Lower lobe of right lung (tissue), 2 donors: Measurements from ENCODE around the gene FAR2. TPM values are rescaled to one million over a fixed set of nuclear protein-coding genes. Genes with fewer than 3 reads are reported as not detected.

Experiments
- ATAC-seq, 2 donors: fragments of 200-7000 bp; cut with Tn5 transposase; one replicate each; pipeline ENCODE4 v1.9.1; 2020 to 2022; ENCODE audit warnings: mild to moderate bottlenecking in 2 of 2, moderate library complexity in 2 of 2
- DNase-seq: peaks from one replicate; pipeline ENCODE4 v3.0.0-alpha.2; 2020
- H3K27ac ChIP-seq: fragments of 200-600 bp; one replicate; pipeline ENCODE4 v1.8.0; 2022
- H3K27me3 ChIP-seq: fragments of 200-600 bp; one replicate; pipeline ENCODE4 v1.8.0; 2022; ENCODE audit warnings: low read depth
- H3K36me3 ChIP-seq: fragments of 200-600 bp; one replicate; pipeline ENCODE4 v1.8.0; 2022; ENCODE audit warnings: mild to moderate bottlenecking
- H3K4me1 ChIP-seq: fragments of 200-600 bp; one replicate; pipeline ENCODE4 v1.8.0; 2022
- H3K4me3 ChIP-seq: fragments of 200-600 bp; one replicate; pipeline ENCODE4 v1.8.0; 2022; ENCODE audit warnings: mild to moderate bottlenecking
- H3K9me3 ChIP-seq: fragments of 200-600 bp; one replicate; pipeline ENCODE4 v1.8.0; 2022
- intact Hi-C: fragments of 100-400 bp; cut with DNase I; formaldehyde crosslinking; loops from one replicate; pipeline ENCODE4 v1.11.0; 2022
- total RNA-seq: library from RNA; stranded (reverse); fragmentation: NEBNext Ultra II Directional; extraction: Animal tissue kit (Norgen Biotek cat#: 25700); gene quantifications from one replicate; pipeline ENCODE4 v1.2.1, GENCODE V29; 2021
- TF ChIP-seq, protein P1 (sequence below): fragments of 200-600 bp; IDR thresholded peaks from one replicate; pipeline ENCODE4 v1.8.0; 2022; ENCODE audit warnings: antibody characterized with exemption, mild to moderate bottlenecking
- donor health status: DM: no; HTN: yes; CAD: no; lungs with severe emphysema.

FAR2 gene
- total RNA-seq, 1 donor from 2014 or later: 23.7 TPM

DNA sequence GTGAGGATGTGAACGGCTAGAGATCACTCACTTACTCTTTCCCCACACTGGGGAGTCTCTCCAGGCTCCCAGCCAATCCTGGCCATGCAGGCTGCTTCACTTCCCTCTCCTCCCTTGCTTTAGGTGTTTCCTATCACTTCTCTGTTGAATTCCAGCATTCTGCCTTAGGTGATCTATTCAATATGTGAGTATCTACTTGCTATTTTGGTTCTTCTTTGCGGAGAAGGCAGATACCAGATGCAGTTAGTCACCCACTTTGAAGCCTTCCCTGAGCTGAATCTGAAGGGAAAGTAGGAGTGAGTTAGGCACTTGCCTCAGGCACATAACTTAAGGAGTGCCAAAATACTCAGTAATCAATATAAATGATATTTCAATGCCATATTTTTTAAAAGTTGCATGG, 36.0 kb upstream of the FAR2 start:
- Histone ChIP-seq H3K27me3 (no peaks in the 10 kb centered on the region), H3K4me3 (no peak overlapping the region), H3K36me3 (no peaks in the 10 kb centered on the region), H3K27ac (no peak overlapping the region), H3K9me3 (no peaks in the 10 kb centered on the region), H3K4me1 (no peaks in the 10 kb centered on the region)
- TF ChIP-seq, protein P1, sequence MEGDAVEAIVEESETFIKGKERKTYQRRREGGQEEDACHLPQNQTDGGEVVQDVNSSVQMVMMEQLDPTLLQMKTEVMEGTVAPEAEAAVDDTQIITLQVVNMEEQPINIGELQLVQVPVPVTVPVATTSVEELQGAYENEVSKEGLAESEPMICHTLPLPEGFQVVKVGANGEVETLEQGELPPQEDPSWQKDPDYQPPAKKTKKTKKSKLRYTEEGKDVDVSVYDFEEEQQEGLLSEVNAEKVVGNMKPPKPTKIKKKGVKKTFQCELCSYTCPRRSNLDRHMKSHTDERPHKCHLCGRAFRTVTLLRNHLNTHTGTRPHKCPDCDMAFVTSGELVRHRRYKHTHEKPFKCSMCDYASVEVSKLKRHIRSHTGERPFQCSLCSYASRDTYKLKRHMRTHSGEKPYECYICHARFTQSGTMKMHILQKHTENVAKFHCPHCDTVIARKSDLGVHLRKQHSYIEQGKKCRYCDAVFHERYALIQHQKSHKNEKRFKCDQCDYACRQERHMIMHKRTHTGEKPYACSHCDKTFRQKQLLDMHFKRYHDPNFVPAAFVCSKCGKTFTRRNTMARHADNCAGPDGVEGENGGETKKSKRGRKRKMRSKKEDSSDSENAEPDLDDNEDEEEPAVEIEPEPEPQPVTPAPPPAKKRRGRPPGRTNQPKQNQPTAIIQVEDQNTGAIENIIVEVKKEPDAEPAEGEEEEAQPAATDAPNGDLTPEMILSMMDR: no peak
- DNase-seq: no peak
- intact Hi-C loops: no loop called here
- no peak for ATAC-seq

DNA sequence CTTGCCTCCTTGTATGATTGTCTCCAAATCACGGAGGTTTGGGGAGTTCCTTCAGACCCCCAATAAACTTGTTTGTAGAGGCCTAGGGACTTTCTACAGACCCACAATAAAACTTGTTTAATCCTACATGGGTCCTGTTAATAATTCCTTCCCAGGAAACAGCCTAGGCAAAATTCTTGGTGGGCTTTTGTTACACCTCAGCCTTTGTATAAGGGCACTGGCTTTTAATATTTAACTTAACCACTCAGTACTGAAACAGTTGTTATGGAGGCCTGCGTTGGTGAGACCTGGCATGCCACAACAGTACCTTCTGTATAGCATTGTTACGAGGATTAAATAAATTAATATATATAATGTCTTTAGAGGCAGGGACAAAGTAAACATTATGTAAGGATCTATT, 32.7 kb upstream of the FAR2 start:
- Histone ChIP-seq H3K27me3 (no peaks in the 10 kb centered on the region), H3K27ac (no peak overlapping the region), H3K4me3 (no peak overlapping the region), H3K36me3 (no peaks in the 10 kb centered on the region), H3K9me3 (no peaks in the 10 kb centered on the region), H3K4me1 (no peaks in the 10 kb centered on the region)
- intact Hi-C loops: no loop called here
- TF ChIP-seq, protein P1: no peak
- no peak for ATAC-seq
- no peak for DNase-seq

DNA sequence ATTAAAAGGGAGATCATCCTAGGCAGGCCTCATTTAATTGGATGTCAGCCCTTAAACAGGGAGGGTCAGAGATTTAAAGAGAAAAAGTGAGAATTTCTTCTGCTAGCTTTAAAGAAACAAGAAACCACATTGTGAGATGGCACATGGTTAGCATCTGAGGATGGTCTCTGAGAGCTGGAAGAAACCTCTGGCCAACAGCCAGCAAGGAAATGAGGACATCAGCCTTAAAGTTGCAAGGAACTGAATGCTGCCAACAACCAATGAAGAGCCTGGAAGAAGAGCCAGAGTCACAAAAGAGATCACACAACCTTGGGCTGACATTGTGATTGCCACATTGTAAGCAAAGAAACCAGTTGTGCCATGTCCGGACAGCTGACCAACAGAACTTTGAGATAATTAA, 17.5 kb upstream of the FAR2 start:
- intact Hi-C loops: no loop called here
- Histone ChIP-seq H3K9me3 (no peaks in the 10 kb centered on the region), H3K4me1 (no peaks in the 10 kb centered on the region), H3K27me3 (no peaks in the 10 kb centered on the region), H3K27ac (no peak overlapping the region), H3K4me3 (no peak overlapping the region), H3K36me3 (no peaks in the 10 kb centered on the region)
- DNase-seq (no peak), ATAC-seq (no peak)
- TF ChIP-seq, protein P1: no peak

DNA sequence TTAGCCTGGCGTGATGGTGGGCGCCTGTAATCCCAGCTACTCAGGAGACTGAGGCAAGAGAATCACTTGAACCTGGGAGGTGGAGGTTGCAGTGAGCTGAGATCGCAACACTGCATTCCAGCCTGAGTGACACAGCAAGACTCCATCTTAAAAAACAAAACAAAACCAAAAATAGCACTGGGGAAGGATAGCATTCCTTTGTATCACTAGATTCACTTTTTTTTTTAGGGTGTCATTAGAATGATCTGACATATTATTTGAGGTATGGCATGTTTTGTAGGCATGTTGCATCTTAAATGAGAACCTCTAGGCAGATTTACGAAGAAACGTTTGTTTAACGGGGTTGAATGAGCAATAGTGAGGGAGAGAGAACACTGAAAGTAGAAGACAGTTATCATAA, 16.8 kb upstream of the FAR2 start:
- H3K4me1 ChIP-seq: no peaks in the 10 kb centered on the region
- no peaks in the 10 kb centered on the region for H3K36me3 ChIP-seq
- no peak overlapping the region for H3K27ac ChIP-seq
- no peak overlapping the region for H3K4me3 ChIP-seq
- no peak for DNase-seq
- no peak for ATAC-seq
- TF ChIP-seq, protein P1: no peak
- intact Hi-C loops: no loop called here
- no peaks in the 10 kb centered on the region for H3K27me3 ChIP-seq
- H3K9me3 ChIP-seq: no peaks in the 10 kb centered on the region

DNA sequence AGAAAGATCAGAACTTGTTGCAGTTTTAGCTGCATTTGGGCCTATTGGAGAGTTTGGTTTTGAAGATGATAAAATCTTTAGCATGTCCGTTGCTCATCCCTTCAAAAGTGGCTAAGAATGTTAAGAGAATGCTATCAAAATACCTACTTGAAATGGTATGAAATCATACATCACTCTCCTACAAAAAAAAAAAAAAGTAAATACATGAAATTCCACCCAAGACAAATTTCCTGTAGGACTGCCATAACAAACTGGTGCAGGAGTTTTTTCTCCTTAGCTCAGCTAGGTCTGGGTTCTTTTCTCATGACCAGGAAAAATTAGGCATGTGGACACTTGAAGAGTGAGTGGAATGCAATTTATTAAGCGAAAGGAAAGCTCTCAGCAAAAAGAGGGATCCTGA, 15.9 kb upstream of the FAR2 start:
- ATAC-seq (no peak), DNase-seq (no peak)

More for the DNA sequence above, 15.9 kb upstream of the FAR2 start:
- TF ChIP-seq, protein P1: no peak
- Histone ChIP-seq H3K4me3 (no peak overlapping the region), H3K27ac (no peak overlapping the region), H3K4me1 (no peaks in the 10 kb centered on the region), H3K9me3 (no peaks in the 10 kb centered on the region), H3K27me3 (no peaks in the 10 kb centered on the region), H3K36me3 (no peaks in the 10 kb centered on the region)
- intact Hi-C loops: no loop called here
